GM18519 (cell line): ENCODE measurements around the gene ANKRD44.

Experiments used
- ATAC-seq: cut with Tn5 transposase; IDR thresholded peaks from one replicate; pipeline ENCODE4 v1.9.1; 2021; ENCODE audit warnings: mild to moderate bottlenecking, moderate library complexity; ENCODE audit not compliant: unreplicated experiment, low FRiP score

Gene ANKRD44

DNA sequence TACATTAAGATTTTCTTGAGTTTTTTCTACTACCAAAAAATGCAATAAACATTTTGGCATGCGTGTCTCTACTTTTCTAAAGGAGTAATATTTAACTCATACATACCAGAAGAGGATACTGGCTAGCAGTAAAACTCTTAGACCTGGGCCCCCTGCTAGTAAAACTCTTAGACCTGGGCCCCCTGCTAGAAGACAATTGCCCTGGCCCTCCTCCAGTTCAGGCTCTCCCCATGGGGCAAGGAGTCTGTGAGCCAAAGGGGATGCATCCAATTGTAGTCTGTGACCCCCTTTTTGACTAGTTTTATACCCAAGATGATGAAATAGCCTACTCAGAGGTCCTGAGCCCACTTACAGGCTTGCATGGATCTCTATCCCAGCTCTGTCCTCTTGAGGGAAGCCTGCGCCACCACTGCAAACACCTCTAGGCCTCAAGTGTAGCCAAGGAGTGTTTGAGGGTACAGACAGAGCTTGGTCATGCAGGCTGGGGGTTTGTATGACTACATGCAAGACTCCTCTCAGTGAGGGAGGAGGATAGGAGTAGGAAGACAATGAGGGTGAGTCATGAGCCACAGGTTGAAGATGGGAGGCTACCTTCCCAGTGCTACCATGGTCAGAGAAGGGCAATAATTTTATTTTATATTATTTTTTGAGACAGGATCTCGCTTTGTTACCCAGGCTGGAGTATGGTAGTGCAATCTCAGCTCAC, 338.9 kb downstream of the ANKRD44 start:
- ATAC-seq = no peak

DNA sequence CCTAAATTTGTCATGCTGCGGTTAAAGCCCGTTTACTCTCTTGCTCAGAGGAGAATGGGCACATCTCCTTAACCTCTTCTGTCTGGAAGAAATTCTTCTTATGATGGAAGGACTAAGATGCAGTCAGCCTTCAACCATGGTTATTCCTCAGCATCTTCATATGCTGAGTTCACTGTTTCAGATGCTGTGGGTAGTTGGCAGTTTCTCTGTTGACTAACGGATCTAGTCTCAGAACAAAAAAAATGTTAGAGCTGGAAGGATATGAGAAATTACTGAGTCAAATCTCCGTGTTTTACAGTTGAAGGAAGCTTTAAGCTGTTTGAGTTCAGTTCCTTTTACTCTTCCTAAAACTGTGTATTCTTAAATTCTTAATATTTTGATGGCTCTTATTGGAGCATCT, 340.5 kb downstream of the ANKRD44 start:
- ATAC-seq = no peak

- ATAC-seq = no peak
Measured at GRCh38 chr2:196968516-196968915, 342.1 kb downstream of the ANKRD44 start.

GRCh38 chr2:196967775-196968174, 342.8 kb downstream of the ANKRD44 start:
- no peak for ATAC-seq

GRCh38 chr2:196967116-196967515, 343.5 kb downstream of the ANKRD44 start:
- ATAC-seq = no peak

DNA sequence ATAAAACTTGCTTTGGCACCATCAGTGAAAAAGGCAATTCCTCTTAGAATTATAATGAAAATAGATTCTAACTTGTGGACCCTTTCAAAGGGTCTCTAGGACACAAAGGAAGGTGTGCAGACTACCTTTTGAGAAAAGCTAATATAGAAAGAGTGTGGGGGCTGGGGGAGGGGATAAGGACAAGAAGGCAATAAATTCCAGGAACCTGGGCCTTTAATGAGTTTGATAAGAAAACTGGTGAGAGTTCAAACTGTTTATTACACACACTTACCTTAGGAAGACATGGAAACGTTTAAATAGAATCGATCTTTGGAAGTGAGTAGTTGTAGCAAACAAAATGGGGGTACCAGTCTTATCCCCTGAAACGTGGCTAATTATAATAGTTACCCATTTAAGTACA, 344.5 kb downstream of the ANKRD44 start:
- no peak for ATAC-seq

DNA sequence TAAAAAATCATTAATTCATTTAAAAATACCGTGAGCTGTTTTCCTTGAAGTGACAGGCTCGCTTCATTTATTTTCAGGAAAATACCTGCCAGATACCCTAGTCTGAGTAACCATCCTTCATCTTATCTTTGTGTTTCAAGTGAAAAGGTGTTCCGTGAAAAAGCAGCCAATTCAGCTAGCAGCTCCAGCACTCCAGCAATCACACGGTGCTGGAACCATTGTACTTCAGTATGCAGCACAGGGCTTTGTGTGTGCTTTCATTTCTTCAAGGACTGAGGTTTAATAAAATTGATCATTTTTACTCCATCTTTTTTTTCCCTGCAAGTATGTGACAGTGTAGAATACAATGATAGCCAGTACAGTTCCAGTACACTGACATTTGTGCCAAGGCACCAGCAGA, 344.9 kb downstream of the ANKRD44 start:
- ATAC-seq = no peak

DNA sequence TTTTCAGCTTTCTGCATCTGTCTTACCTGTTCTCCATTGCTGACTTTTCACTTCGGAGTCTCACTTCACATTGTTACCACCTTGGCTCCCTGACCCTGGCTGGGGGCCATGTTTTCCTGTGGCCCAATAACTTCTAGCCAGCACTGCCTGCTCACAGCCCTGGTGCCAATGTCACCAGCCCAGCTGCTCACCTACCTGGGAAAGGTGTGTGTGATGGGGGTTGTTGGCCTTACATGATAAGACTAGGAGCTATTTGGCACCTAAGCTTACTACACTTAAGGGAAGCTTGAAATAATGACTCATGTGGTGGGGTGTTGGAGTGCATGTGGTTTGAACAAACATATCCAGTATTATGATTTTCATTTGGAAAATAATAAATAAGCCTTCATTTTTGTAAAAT, 346.6 kb downstream of the ANKRD44 start:
- no peak for ATAC-seq

DNA sequence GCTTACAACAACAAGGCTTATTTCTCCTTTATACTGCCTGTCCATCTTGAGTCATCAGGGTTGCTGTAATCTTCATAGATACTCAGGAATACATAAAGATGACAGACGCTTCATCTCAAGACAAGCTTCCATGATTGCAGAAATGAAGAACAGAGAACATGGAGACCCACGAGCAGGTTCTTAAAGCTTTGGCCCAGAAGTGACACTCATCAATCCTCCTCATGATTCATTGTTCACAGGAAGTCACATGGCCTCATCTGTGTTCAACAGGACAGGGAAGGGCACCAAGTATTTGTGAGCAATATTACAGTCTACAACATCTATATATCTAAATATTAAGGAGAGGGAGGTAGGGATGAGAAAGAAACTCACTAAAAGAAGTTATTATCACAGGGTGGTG, 347.5 kb downstream of the ANKRD44 start:
- ATAC-seq = no peak

- no peak for ATAC-seq
Measured at GRCh38 chr2:196962325-196962724, 348.3 kb downstream of the ANKRD44 start.

GRCh38 chr2:196961889-196962288, 348.7 kb downstream of the ANKRD44 start:
- ATAC-seq = peak; percentile 98

- no peak for ATAC-seq
Measured at GRCh38 chr2:196959734-196960338, 350.7 kb downstream of the ANKRD44 start.

GRCh38 chr2:196959281-196959680, 351.3 kb downstream of the ANKRD44 start:
- ATAC-seq = no peak

GRCh38 chr2:196957881-196958525, 352.6 kb downstream of the ANKRD44 start:
- ATAC-seq = no peak

GRCh38 chr2:196957442-196957841, 353.1 kb downstream of the ANKRD44 start:
- no peak for ATAC-seq

- no peak for ATAC-seq
Measured at GRCh38 chr2:196956069-196956468, 354.5 kb downstream of the ANKRD44 start.

GRCh38 chr2:196955036-196955435, 355.5 kb downstream of the ANKRD44 start:
- no peak for ATAC-seq

GRCh38 chr2:196954001-196954400, 356.6 kb downstream of the ANKRD44 start:
- no peak for ATAC-seq

DNA sequence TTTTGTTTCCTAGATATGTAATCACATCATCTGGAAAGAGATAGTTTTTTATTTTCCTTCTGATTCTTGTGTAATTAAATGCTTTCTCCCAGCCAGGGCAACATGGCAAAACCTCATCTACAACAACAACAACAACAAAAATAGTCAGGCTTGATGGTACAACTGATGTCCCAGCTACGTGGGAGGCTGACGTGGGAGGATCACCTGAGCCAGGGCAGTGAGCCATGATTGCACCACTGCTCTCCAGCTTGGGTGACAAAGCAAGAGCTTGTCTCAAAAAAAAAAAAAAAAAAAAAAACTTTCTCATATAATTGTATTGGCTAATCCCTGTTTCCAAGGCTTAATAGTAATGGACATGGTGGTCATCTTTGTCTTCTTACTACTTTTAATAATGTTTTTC, 357.6 kb downstream of the ANKRD44 start:
- no peak for ATAC-seq

GRCh38 chr2:196951973-196952372, 358.6 kb downstream of the ANKRD44 start:
- ATAC-seq = no peak

- no peak for ATAC-seq
Measured at GRCh38 chr2:196949116-196949515, 361.5 kb downstream of the ANKRD44 start.

DNA sequence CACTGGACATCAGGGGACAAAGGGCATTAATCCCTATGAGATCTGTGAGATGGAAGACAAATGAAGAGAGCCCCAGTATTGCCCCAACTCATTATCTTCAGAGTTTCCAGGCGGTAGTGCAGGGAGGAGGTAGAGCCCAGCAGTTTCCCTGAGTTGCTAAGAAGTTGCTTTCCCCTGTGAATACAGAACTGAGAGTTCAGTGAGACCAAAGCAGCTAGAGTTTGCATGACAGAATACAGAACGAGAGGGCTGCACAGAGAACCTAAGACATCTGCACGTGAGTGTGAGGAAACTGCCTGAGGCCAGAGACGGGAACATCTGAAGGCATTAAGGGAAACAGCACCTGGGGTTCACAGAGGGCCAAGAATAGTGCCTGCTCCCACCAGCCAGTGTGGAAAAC, 366.0 kb downstream of the ANKRD44 start:
- peak; percentile 94 for ATAC-seq
